A549 (cell line): ENCODE data around the gene CCDC142. TPM values are rescaled to one million over a fixed set of nuclear protein-coding genes. Genes with fewer than 3 reads are reported as not detected.

Experiments
- ATAC-seq, 2 experiments: fragments of 200-7000 bp in 1 of 2; fragments of >200 bp in 1 of 2; cut with Nextera tagmentation in 1 of 2; cut with Tn5 transposase in 1 of 2; 3 replicates each; pipeline versions ENCODE4 v1.8.0 to v1.9.1; 2018 to 2020; ENCODE audit warnings: mild to moderate bottlenecking in 1 of 2, moderate library complexity in 1 of 2
- CTCF ChIA-PET: fragments of 300-600 bp; sonication (Branson Sonifier 250); formaldehyde crosslinking; extraction: SDS; loops from one replicate; lab custom pipeline; 2021; ENCODE audit warnings: antibody characterized with exemption, inconsistent platforms; lab: Yijun Ruan, JAX
- POLR2A ChIA-PET: fragments of 350-600 bp; formaldehyde crosslinking; extraction: SDS; loops from one replicate; lab custom pipeline; 2021; ENCODE audit warnings: antibody characterized with exemption, inconsistent platforms; lab: Yijun Ruan, JAX
- DNase-seq, 2 experiments: peaks; one replicate each; pipeline versions ENCODE4 v3.0.0 to v3.0.0-alpha.2; 2011 to 2016; ENCODE audit warnings: low read depth in 1 of 2, low spot score in 1 of 2
- FAIRE-seq: peaks from 2 replicates; lab custom pipeline; 2011; peaks lifted over from hg19 to GRCh38; lab: Jason Lieb, UNC
- H3K27ac ChIP-seq, 2 experiments: fragments of >200 bp; sonication (Bioruptor Twin); formaldehyde crosslinking; 3 replicates each; pipeline ENCODE4 v1.5.1; 2016 to 2017
- H3K4me1 ChIP-seq: fragments of >200 bp; sonication (Bioruptor Twin); formaldehyde crosslinking; 3 replicates; pipeline ENCODE4 v1.6.1; 2016
- H3K4me2 ChIP-seq: fragments of >200 bp; sonication (Bioruptor Twin); formaldehyde crosslinking; 3 replicates; pipeline ENCODE4 v1.6.1; 2016
- H3K4me3 ChIP-seq: fragments of >200 bp; sonication (Bioruptor Twin); formaldehyde crosslinking; 3 replicates; pipeline ENCODE4 v1.5.1; 2016
- H3K9me3 ChIP-seq: fragments of >200 bp; sonication (Bioruptor Twin); formaldehyde crosslinking; 3 replicates; pipeline ENCODE4 v1.6.1; 2016
- EP300 ChIP-seq, 2 experiments: fragments of >200 bp; sonication (Bioruptor Twin); formaldehyde crosslinking; IDR thresholded peaks; 2 replicates in 1 of 2; 3 replicates in 1 of 2; pipeline ENCODE4 v1.6.1; 2016 to 2017
- ESRRA ChIP-seq: fragments of 150-350 bp; IDR thresholded peaks from 2 replicates; pipeline ENCODE4 v1.6.1; 2014; ENCODE audit warnings: mild to moderate bottlenecking, low read length, borderline replicate concordance
- FOSB ChIP-seq: fragments of 250-450 bp; sonication (Bioruptor Pico); IDR thresholded peaks from 2 replicates; pipeline ENCODE4 v1.5.0; 2020; ENCODE audit warnings: mild to moderate bottlenecking, moderate library complexity
- FOSL2 ChIP-seq, 2 experiments: fragments of 450-650 bp in 1 of 2; fragments of >200 bp in 1 of 2; sonication (Bioruptor Twin) in 1 of 2; formaldehyde crosslinking; IDR thresholded peaks; 2 replicates each; pipeline versions ENCODE4 v1.5.0 to v1.6.1; 2016 to 2020; ENCODE audit warnings: mild to moderate bottlenecking in 1 of 2, moderate library complexity in 1 of 2
- FOXS1 ChIP-seq: fragments of 250-450 bp; sonication (Bioruptor Pico); IDR thresholded peaks from 2 replicates; pipeline ENCODE4 v1.5.0; 2020; ENCODE audit warnings: mild to moderate bottlenecking, moderate library complexity
- HES2 ChIP-seq: fragments of >200 bp; sonication (Bioruptor Twin); formaldehyde crosslinking; IDR thresholded peaks from 2 replicates; pipeline ENCODE4 v1.6.1; 2016
- HEYL ChIP-seq: fragments of 250-450 bp; sonication (Bioruptor Pico); IDR thresholded peaks from 2 replicates; pipeline ENCODE4 v1.8.0; 2021; ENCODE audit warnings: mild to moderate bottlenecking, moderate library complexity
- HOXA7 ChIP-seq: fragments of 250-450 bp; sonication (Bioruptor Pico); IDR thresholded peaks from 2 replicates; pipeline ENCODE4 v1.5.0; 2020; ENCODE audit warnings: mild to moderate bottlenecking, moderate library complexity
- HOXB5 ChIP-seq: fragments of 250-450 bp; sonication (Bioruptor Pico); IDR thresholded peaks from 2 replicates; pipeline ENCODE4 v1.5.0; 2020; ENCODE audit warnings: mild to moderate bottlenecking, moderate library complexity
- JUN ChIP-seq, 2 experiments: fragments of >200 bp; sonication (Bioruptor Twin); formaldehyde crosslinking; IDR thresholded peaks; 2 replicates in 1 of 2; 3 replicates in 1 of 2; pipeline ENCODE4 v1.6.1; 2016 to 2017
- KDM1A ChIP-seq: fragments of 200-600 bp; sonication (generic); IDR thresholded peaks from 2 replicates; pipeline ENCODE4 v1.6.1; 2016; ENCODE audit warnings: low read depth, mild to moderate bottlenecking
- KDM5A ChIP-seq: fragments of 200-600 bp; sonication (generic); IDR thresholded peaks from 2 replicates; pipeline ENCODE4 v1.6.1; 2016; ENCODE audit warnings: antibody characterized with exemption, mild to moderate bottlenecking
- MAX ChIP-seq: IDR thresholded peaks from 2 replicates; pipeline ENCODE4 v1.6.1; 2012
- MAZ ChIP-seq: fragments of 150-350 bp; IDR thresholded peaks from 2 replicates; pipeline ENCODE4 v1.6.1; 2014; ENCODE audit warnings: antibody characterized with exemption, low read depth, low read length, borderline replicate concordance
- NFE2L2 ChIP-seq: fragments of 150-350 bp; conservative IDR thresholded peaks from 2 replicates; pipeline ENCODE4 v1.6.1; 2014; ENCODE audit warnings: low read length
- NPAS2 ChIP-seq: fragments of 250-450 bp; sonication (Bioruptor Pico); IDR thresholded peaks from 2 replicates; pipeline ENCODE4 v1.8.0; 2022; ENCODE audit warnings: mild to moderate bottlenecking, moderate library complexity, borderline replicate concordance
- POLR2A ChIP-seq: IDR thresholded peaks from 2 replicates; pipeline ENCODE4 v1.6.1; 2012; ENCODE audit warnings: mild to moderate bottlenecking, low read length
- RAD21 ChIP-seq, 2 experiments: fragments of >200 bp in 1 of 2; sonication (Bioruptor Twin) in 1 of 2; formaldehyde crosslinking in 1 of 2; IDR thresholded peaks in 1 of 2; conservative IDR thresholded peaks in 1 of 2; 2 replicates in 1 of 2; 3 replicates in 1 of 2; pipeline ENCODE4 v1.6.1; 2012 to 2018; ENCODE audit warnings: inconsistent platforms in 1 of 2
- RCOR1 ChIP-seq: fragments of 150-350 bp; IDR thresholded peaks from 2 replicates; pipeline ENCODE4 v1.6.1; 2014; ENCODE audit warnings: antibody characterized with exemption, low read length, low read depth
- RFX5 ChIP-seq: fragments of 450-650 bp; IDR thresholded peaks from 2 replicates; pipeline ENCODE4 v1.7.1; 2014; ENCODE audit warnings: antibody characterized with exemption, mild to moderate bottlenecking, moderate library complexity
- SREBF2 ChIP-seq: fragments of 450-650 bp; IDR thresholded peaks from 2 replicates; pipeline ENCODE4 v1.6.1; 2014; ENCODE audit warnings: mild to moderate bottlenecking, moderate library complexity
- ZC3H11A ChIP-seq: fragments of 450-650 bp; IDR thresholded peaks from 2 replicates; pipeline ENCODE4 v1.6.1; 2014; ENCODE audit warnings: antibody characterized with exemption, mild to moderate bottlenecking
- WGBS: methylation state at CpG from one replicate; pipeline ENCODE4 v1.1.6; 2017; ENCODE audit errors: missing lambda C conversion rate; 5-methylcytosine and 5-hydroxymethylcytosine counted together
- polyA plus RNA-seq, 4 experiments: library from polyadenylated mRNA; depleted of rRNA in 3 of 4; stranded (reverse); fragments of >200 nt; fragmentation: RNase III in 1 of 4; extraction: RNeasy Plus Mini Kit Qiagen cat#74134 plus additional on column Dnase treatment in 1 of 4; gene quantifications; 2 replicates in 3 of 4; 3 replicates in 1 of 4; pipeline ENCODE4 v1.2.3, GENCODE V29; 2011 to 2017
- TF ChIP-seq, protein P1 (sequence below): fragments of 250-450 bp; sonication (Bioruptor Pico); IDR thresholded peaks from 2 replicates; pipeline ENCODE4 v1.5.0; 2020; ENCODE audit warnings: low read depth, mild to moderate bottlenecking, moderate library complexity
- TF ChIP-seq, protein P2 (sequence below): fragments of 150-350 bp; IDR thresholded peaks from 2 replicates; pipeline ENCODE4 v1.6.1; 2014; ENCODE audit warnings: low read depth, mild to moderate bottlenecking, low read length
- TF ChIP-seq, protein P3 (sequence below): fragments of >200 bp; sonication (Bioruptor Twin); formaldehyde crosslinking; IDR thresholded peaks from 3 replicates; pipeline ENCODE4 v1.6.1; 2016
- TF ChIP-seq, protein P4 (sequence below): IDR thresholded peaks from 2 replicates; pipeline ENCODE4 v1.6.1; 2012; ENCODE audit warnings: low read depth, borderline replicate concordance

Gene CCDC142
- polyA plus RNA-seq, 2 of the 4 experiments (the other 2 are of a cell fraction) = 6.8 to 12.8 TPM

DNA sequence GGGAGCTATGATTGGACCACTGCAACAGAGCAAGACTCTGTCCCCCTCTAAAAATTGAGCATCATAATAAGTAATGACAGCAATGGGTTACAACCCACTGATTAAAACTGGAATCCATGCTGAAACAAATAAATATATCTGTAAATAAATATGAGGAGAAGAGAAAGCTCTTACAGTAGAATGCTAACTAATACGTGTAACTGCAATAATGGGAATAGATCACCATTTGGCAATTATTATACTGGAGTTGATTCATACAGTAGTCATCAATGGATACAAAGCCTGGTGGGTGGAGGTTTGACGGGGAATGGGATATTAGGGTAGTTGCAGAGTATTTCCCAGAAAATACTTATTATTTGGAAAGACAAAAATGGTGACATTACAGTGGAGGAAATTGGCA lies 34.0 kb downstream of the CCDC142 start:
- ATAC-seq (no peak), DNase-seq (no peak), FAIRE-seq (no peak)
- H3K9me3 ChIP-seq = no peaks in the 10 kb centered on the region
- H3K4me3 ChIP-seq = no peak overlapping the region
- H3K27ac ChIP-seq = no peak overlapping the region
- POLR2A ChIA-PET = interaction anchor here (1.1 kb wide), 1 partner anchor 9 kb away, joined by 3 read pairs; no protein-coding TSS in a partner anchor
- peaks cover 23% of the 10 kb centered on the region for H3K4me1 ChIP-seq
- no peak for TF ChIP-seq HEYL (CRISPR knock-in tag)
- TF ChIP-seq, protein P1, sequence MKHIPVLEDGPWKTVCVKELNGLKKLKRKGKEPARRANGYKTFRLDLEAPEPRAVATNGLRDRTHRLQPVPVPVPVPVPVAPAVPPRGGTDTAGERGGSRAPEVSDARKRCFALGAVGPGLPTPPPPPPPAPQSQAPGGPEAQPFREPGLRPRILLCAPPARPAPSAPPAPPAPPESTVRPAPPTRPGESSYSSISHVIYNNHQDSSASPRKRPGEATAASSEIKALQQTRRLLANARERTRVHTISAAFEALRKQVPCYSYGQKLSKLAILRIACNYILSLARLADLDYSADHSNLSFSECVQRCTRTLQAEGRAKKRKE (CRISPR knock-in tag) = no peak
- TF ChIP-seq MAX = no peak
- no peak for TF ChIP-seq RAD21 (conservative IDR thresholded peaks at IDR 0.05 in 1 of 2, IDR thresholded peaks at IDR 0.05 in 1 of 2)
- TF ChIP-seq, protein P2, sequence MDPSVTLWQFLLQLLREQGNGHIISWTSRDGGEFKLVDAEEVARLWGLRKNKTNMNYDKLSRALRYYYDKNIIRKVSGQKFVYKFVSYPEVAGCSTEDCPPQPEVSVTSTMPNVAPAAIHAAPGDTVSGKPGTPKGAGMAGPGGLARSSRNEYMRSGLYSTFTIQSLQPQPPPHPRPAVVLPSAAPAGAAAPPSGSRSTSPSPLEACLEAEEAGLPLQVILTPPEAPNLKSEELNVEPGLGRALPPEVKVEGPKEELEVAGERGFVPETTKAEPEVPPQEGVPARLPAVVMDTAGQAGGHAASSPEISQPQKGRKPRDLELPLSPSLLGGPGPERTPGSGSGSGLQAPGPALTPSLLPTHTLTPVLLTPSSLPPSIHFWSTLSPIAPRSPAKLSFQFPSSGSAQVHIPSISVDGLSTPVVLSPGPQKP = no peak
- TF ChIP-seq, protein P3, sequence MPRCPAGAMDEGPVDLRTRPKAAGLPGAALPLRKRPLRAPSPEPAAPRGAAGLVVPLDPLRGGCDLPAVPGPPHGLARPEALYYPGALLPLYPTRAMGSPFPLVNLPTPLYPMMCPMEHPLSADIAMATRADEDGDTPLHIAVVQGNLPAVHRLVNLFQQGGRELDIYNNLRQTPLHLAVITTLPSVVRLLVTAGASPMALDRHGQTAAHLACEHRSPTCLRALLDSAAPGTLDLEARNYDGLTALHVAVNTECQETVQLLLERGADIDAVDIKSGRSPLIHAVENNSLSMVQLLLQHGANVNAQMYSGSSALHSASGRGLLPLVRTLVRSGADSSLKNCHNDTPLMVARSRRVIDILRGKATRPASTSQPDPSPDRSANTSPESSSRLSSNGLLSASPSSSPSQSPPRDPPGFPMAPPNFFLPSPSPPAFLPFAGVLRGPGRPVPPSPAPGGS = no peak
- TF ChIP-seq KDM1A = no peak
- no peak for TF ChIP-seq ESRRA
- TF ChIP-seq FOSL2 (IDR thresholded peaks at IDR 0.05) = no peak
- no peak for TF ChIP-seq FOSL2 (CRISPR knock-in tag; IDR thresholded peaks at IDR 0.05)
- TF ChIP-seq JUN (IDR thresholded peaks at IDR 0.05) = no peak
- TF ChIP-seq, protein P4, sequence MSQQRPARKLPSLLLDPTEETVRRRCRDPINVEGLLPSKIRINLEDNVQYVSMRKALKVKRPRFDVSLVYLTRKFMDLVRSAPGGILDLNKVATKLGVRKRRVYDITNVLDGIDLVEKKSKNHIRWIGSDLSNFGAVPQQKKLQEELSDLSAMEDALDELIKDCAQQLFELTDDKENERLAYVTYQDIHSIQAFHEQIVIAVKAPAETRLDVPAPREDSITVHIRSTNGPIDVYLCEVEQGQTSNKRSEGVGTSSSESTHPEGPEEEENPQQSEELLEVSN = no peak
- no peak for TF ChIP-seq FOXS1 (CRISPR knock-in tag)
- no peak for TF ChIP-seq NFE2L2
- TF ChIP-seq KDM5A = no peak
- TF ChIP-seq FOSB = no peak
- TF ChIP-seq POLR2A = no peak
- TF ChIP-seq NPAS2 (CRISPR knock-in tag) = no peak
- no peak for TF ChIP-seq RFX5
- TF ChIP-seq ZC3H11A = no peak
- TF ChIP-seq HES2 = no peak
- CTCF ChIA-PET = interaction anchor here (0.6 to 0.8 kb wide), 2 partner anchors 9 to 158 kb away, joined by 3 to 4 read pairs; no protein-coding TSS in a partner anchor
- WGBS = 58% methylated on average over 2 of the region's 2 CpGs
- H3K4me2 ChIP-seq = no peak overlapping the region

DNA sequence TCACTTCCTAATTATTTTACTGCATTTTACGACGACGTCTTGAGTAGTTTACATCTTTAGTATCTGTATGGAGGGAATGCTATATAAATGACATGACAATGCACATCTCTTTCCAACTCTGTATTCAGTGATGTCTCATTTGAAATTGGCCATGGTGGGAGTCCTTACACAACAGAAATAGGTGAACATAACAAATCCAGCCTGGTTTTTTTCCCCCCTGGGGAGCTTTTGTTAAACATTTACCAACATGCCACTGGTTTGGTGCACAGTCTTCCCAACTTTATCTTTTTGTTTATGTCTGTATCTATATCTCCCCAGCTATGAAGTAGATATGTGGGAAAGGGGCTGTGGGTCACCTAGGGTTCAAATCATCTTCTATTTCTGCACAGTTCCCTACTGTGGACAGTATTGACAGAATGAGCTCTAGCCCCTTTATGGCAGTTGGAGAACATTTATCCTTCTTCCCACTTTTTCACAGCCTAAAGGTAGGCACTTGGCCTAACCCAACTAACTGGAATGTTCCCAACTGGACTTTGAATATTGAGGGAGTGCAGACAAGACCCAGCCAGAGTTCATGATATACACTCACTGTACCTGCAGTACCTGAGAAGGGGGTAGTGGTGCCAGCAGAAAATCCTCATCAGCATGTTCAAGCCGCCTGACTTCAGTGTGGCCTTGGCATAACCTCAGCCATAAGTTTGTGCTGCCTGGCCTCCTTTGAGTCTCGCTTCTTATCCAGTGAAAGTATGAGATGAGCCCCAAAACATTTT lies 35.4 kb downstream of the CCDC142 start:
- DNase-seq (no peak), ATAC-seq (peak in 1 of 2 experiments; percentile 37; a peak in 1 of 6 replicates), FAIRE-seq (no peak)
- 87% methylated on average over 5 of the region's 5 CpGs for WGBS
- no peak for TF ChIP-seq HOXA7
- no peak for TF ChIP-seq KDM1A
- TF ChIP-seq MAZ = no peak
- no peak for TF ChIP-seq HOXB5 (CRISPR knock-in tag)
- TF ChIP-seq, protein P3 = no peak
- TF ChIP-seq EP300 (IDR thresholded peaks at IDR 0.05) = no peak
- TF ChIP-seq RCOR1 = no peak
- TF ChIP-seq SREBF2 = no peak
- H3K9me3 ChIP-seq = no peaks in the 10 kb centered on the region
- no peak overlapping the region for H3K4me3 ChIP-seq
- ChIA-PET POLR2A (no interaction called here), CTCF (interaction anchor here (0.6 to 1.6 kb wide), 2 partner anchors 35 to 1674 kb away, joined by 3 read pairs; partner anchors contain the start of genes CCDC142 and TTC31)
- H3K27ac ChIP-seq = peak overlapping the region in 1 of 2 experiments; percentile 22; a peak in 1 of 6 replicates
- peaks cover 25% of the 10 kb centered on the region for H3K4me1 ChIP-seq
- peak overlapping the region; percentile 34 for H3K4me2 ChIP-seq
